ENCODE results near the gene PAQR9.

DNA sequence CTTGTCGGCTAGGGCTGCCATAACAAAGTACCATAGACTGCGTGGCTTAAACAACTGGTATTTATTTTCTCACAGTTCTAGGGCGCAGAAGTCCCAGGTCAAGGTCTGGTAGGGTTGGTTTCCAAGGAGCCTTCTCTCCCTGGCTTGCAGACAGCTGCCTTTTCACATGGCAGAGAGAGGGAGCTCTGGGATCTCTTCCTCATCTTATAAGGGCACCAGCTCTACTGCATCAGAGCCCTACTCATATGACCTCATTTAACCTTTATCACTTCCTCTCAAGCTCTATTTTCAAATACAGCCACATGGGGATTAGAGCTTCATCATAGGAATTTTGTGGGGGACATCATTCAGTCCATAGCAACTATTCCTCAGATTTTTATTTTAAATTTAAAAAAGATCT lies 17.6 kb upstream of the PAQR9 start:
- TF ChIP-seq CTCF (conservative IDR thresholded peaks at IDR 0.05 in 1 of 2, IDR thresholded peaks at IDR 0.05 in 1 of 2; ENCODE audit: extremely low read depth in 1 of 2, insufficient read depth in 1 of 2, low read depth in 1 of 2, low read length in 2 of 2): peak in 1 of 2 donors; percentile 4
- no peak for TF ChIP-seq EZH2 (IDR thresholded peaks at IDR 0.05; ENCODE audit: borderline replicate concordance, low read length)

Data from mammary epithelial cell (primary cell).